NCI-H146 treated with DMSO at 0.1 percent for 48 hours (cell line): ENCODE data around the gene GRHPR.
"Not testable (repeated sequence)": the region's sequence is repeated elsewhere in the genome, so short reads cannot be mapped to it uniquely, and the experiment has no call there.

ENCODE experiments used
- DNase-seq: peaks from one replicate; lab custom pipeline; 2025; ENCODE audit not compliant: unreplicated experiment; lab: John Stamatoyannopoulos, UW

GRHPR gene

DNA sequence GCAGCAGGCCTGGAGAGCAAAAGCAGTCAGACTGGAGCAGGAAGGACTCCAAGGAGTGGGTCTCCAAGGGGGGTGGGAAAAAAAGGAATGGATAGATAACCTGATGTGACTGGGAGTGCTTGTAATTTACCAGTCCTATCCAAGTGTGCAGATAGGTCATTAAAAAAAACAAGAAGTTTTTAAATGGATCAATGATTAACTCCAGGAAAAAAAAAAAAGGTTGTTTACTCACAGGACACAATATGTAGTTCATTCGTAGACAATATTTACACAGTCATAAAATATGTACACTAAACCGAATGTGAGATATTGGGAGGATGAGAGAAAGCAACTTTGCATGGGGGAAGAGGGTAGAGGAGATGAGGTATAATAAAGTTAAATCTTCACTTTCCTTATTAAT lies 22.4 kb downstream of the GRHPR start:
- no peak for DNase-seq

DNA sequence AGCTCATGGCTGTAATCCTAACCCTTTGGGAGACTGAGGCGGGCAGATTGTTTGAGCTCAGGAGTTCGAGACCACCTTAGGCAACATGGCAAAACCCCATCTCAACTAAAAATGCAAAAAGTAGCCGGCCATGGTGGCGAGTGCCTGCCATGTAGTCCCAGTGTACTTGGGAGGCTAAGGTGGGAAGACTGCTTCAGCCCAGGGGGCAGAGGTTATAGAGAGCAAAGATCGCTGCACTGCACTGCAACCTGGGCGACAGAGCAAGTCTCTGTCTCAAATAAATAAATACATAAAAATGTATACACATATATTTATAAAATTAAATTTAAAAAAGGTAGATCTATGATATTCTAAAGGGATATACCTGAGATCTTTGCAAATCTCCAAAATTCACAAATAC lies 23.3 kb downstream of the GRHPR start:
- no peak for DNase-seq

DNA sequence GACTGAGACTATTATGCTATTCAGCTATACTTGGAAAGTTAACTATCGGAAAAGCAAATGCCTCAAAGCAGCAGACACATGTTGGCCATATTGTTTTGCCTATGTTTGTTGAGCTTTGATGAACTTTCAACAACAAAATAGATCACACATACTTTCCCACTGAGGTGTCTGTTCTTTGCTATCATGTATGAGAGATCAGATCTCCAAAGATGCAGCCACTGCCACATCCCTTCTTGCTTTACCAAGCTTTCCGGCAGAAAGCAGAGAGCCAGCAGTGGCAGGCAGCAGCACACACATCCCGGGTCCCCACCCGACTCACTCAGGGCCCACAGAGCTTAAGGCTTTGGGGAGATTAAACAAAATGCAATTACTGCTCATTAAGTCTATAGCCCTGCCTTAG lies 23.9 kb downstream of the GRHPR start:
- no peak for DNase-seq

DNA sequence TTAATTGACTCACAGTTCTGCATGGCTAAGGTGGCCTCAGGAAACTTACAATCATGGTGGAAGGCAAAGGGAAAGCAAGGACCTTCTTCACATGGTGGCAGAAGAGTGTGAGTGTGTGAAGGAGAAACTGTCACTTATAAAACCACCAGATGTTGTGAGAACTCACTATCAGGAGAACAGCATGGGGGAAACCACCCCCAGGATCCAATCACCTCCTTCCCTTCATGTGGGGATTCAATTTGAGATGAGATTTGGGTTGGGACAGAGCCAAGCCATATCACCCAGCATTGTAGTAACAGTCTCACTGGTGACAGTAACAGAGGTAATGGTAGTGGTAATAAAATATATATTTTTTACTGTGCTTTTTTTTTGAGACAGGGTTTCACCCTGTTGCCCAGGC lies 24.6 kb downstream of the GRHPR start:
- DNase-seq, result no peak

DNA sequence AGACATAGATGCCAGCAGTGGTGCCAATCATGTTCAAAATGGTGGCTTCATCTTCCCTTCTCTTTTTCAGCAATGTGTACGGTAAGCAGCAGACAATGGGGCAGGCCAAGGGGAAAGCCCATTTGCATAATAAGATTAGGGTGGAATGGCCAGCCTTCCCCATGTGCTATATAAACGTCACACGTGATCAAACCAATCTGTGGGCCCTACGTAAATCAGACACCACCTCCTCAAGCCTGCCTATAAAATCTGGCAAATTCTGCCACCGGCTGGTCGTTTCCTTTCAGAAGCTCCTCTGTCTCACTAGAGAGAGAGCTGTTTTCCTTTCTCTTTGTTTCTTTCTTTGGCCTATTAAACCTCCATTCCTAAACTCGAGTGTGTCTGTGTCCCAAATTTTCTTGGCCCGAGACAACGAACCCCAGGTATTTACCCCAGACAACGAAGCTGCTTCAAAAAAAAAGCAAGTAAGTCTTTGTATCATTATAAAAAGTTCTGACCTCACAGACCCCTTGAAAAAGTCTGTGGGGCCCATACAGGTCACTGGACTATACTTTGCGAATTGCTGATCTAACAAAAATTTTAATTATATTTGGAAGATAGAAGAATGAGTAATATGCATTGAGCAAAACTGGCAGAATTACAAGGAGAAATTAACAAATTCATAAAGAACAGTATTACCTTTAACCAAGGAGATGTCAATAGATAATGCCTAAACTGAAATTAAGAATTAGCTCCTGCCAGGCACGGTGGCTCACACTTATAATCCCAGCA lies 27.6 kb downstream of the GRHPR start:
- DNase-seq, result no peak

DNA sequence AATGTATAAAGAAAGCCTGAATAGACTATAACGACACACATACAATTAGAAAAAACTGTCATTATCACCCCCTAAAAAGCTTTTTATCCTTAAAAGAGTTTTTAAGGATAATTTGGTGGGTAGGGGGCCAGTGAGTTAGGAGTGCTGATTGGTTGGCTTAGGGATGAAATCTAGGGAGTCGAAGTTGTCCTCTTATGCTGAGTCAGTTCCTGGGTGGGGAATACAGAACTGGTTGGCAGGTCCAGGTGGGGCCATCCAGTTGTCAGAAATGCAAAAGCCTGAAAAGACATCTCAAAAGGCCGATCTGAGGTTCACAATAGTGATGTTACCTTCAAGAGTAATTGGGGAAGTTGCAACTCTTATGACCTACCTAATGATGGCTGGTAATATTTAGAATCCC lies 29.1 kb downstream of the GRHPR start:
- DNase-seq, result no peak

DNA sequence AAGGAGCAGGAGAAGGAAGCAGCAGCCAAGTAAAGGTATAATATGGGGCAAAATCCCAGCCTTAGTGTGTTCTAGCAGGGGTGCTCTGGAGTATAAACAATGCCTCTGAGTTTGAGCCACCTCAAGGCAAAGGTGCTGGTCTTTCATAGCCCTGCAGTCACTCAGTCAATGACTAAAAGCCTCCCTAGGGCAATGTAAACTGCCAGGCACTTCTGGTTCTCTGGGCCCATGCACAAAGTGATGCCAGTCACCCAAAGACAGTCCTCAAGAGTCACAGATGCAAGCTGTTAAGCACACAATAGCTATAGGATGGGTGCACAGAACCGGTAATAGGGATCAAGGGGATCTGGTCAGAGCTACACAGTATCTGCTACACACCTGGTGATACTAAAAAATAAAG lies 30.1 kb downstream of the GRHPR start:
- no peak for DNase-seq

DNA sequence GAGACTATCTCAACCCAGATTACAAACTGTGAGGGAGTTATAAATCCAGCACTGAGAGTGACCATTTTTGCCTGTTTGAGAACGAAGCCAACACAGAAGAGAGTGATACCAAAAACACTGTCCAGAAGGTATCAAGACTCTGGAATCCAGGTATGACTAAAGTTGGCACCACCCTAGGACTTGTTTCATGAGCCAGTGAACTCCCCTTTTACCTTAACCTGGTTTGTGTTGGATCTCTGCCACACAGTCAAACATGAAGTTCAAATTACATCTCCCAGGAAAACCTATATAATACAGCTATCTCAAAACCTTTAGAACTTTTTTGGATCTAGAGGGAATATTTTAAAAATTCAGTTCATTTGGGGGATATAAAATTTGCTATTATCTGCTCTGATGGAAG lies 31.3 kb downstream of the GRHPR start:
- no peak for DNase-seq

DNA sequence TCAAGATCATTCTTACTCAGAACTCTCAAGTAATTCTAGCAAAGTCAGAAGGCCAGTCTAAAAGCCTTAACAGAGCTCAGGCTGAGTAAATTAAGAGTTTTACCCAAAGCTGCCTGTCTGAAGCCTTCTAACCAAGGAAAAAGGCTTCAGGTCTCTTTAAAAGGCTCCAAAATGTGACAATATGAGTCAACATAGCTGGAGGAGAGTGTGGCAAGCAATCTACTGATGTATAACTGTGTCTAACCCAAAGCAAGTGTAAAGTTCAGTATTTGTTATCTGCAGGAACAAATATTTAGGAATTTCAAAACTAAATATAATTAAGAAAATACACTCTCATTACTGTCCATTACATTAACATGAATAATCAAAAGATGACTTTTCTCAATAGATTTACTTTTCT lies 31.7 kb downstream of the GRHPR start:
- DNase-seq, result no peak

DNA sequence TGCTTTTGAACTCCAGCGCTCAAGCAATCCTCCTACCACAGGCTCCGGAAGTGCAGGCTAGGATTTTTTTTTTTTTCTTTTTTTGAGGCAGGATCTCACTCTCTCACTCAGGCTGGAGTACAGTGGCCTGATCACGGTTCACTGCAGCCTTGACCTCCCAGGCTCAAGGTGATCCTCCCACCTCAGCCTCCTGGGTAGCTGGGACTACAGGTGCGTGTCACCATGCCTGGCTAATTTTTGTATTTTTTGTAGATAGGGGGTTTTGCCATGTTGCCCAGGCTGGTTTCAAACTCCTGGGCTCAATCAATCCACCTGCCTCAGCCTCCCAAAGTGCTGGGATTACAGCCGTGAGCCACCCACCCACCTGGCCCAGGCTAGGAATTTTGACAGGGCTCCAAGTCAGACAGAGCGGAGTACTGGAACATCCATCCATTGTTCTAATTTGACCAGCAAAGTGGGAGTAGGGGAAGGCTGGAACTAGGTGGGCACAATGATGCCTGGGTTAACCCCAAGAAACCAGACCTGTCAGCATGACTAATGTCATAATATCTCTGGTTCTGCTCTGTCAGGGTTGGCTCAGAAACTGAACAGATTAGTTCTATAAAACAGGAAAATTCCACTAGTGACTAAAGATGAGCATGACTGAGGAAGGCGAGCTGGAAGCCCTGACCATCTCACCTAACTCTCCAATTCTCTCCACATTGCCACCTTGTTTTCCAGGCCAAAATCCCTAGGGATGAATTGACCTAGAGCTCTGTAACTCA lies 33.6 kb downstream of the GRHPR start:
- no peak for DNase-seq

DNA sequence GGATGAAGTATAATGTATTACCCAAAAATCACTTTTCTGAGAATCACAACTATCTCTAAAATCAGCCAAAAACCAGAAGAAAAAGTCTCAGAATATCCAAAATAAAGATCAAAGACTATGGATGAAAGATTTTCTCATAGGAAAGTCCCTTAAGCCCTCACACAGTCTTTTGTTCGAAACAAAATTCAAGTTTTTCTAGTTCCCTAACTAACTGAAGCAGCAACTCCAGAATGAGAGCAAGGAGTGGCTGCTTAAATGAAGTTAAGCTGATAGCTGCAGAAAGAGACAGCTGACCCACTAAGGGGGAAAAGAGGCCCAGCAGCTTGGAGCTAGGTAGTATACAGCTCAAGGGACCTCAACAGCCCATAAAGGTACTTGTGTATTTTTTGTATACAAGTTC lies 34.3 kb downstream of the GRHPR start:
- DNase-seq, result no peak

DNA sequence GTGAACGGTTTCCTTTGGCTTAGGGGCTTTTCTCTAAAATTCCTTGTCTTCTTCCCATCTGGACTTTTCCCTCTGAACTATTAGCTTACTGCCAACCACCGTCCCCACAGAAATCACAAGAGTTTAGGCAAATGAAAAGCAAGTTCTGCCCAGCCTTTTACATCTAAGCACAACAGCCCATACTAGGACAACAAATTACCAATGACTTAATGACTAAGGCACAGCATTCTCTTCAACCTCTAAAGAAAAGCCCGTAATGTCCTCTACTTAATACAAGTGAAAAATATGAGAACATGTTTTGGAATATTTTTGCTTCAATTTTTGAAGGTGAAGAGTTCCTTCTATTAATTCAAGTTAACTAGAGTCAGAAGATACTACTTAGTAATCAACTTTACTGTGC lies 41.5 kb downstream of the GRHPR start:
- no peak for DNase-seq

DNA sequence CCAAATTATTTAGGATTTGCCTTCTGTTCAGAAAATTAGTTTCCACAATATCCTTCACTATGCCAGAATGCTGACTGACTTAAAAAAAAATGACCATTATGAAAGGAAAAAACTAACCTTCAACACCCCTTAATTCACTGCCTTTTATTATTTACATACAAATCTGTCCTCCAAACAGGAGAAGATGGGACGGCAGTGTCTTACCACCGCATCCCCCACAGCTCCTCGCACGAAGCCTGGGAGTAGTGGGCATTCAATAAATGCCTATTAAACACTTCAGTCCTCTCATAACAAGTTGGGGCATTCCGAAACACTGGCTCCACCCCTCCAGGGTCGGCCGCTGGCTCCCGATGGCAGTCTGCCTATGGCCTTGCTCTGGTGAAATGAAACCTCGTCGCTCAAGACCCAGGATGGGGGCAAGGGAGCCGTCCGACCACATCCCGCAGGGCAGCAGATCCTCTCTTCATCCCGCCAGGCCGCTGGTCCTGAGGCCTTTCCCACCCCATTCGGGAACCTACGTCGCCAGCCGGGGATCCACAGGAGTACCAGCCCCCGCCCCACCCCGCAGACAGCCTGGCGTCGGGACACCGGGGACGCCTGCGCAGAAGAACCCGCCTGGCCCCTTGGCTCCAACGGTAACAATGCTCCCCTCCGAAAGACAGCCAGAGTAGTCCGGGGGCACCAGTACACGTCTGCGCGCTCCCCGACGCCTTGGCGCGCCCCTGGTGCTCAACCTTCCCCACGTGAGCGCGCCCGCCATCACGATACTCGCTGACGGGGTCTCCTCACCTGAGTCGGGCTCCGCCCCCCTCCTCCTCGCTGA lies 42.1 kb downstream of the GRHPR start:
- no peak for DNase-seq

DNA sequence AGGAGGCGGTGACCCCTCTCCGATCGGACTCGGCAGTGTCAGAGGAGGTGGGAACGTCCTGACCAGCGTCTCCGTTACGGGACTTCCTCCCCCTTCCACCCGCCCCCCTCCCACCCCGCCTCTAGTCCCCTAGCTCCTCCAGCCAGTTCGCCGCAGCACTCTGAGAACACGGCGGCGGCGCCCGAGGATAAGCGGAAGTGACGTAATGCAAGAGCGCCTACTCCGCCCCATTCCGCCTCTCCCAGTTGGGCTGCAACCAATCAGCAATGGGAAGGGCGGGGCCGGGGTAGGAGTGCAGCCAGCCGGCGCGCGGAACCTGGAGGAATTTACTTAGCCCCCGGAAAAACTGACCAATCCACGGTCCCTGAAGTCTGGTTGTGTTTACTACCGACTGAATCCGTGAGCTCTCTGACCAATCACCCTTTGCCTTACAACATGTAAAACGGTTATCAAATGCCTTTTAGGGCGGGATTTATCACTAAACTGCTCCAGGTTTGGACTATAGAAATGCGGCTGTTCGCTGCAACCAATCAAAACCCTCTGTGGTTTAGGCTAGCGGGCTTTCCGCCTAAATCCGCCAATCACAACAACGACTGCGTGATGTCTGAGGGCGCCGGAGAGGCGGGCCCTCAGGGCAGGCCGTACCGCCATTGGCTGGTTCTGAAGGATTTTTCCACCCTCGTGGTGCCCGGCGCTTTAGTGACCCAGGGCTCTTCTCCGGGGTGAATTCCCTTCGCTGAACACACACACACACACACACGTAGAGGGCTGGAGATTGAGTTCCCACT lies 42.9 kb downstream of the GRHPR start, which contains the start of gene ZBTB5:
Gene ZBTB5 (minus strand): TSS at position 202 of the 788 bp plus-strand sequence. CDS start 22,899 bp downstream, outside the sequence.
- peak; percentile 100 for DNase-seq

DNA sequence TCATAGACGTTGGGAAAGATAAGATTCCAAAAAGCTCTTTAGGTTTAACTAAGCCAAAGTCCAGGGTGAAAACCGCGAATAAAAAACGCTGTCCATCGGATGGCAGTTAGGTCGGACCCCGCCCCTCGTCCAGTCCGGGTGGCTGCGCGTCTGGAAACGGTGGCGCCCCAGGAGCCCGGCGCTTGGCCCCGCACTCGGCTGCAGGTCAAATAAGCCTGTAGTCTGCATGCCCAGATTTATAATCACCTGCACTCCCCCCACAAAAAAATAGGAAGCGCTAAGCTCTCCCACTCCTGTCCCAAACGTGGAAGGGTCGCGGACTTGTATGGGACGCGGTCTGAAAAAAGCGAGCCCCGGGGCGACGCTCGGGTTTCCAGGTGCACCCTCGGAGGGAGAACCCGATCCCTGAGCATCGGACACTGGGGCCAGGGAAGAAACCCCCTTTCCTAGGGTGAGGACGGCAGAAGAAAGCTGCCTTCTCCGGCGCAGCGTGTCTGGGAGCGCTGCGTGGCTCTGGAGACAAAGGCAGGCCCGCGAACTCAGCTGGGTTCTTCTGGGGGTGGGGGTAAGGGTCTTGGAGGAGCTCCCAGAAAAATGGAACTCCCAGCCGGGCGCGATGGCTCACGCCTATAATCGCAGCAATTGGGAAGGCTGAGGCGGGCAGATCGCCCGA lies 43.7 kb downstream of the GRHPR start:
- peak; percentile 71 for DNase-seq

DNA sequence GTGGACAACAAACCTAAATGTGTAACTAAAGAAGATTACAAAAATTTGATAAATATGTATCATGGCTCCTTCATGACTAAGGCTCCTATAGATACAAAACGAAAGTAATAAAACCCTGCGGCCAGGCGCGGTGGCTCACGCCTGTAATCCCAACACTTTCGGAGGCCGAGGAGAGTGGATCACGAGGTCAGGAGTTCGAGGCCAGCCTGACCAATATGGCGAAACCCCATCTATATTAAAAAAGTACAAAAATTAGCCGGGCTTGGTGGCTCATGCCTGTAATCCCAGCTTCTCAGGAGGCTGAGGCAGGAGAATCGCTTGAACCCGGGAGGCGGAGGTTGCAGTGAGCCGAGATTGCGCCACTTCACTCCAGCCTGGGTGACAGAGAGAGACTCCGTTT lies 45.0 kb downstream of the GRHPR start:
- DNase-seq, result not testable (repeated sequence)

DNA sequence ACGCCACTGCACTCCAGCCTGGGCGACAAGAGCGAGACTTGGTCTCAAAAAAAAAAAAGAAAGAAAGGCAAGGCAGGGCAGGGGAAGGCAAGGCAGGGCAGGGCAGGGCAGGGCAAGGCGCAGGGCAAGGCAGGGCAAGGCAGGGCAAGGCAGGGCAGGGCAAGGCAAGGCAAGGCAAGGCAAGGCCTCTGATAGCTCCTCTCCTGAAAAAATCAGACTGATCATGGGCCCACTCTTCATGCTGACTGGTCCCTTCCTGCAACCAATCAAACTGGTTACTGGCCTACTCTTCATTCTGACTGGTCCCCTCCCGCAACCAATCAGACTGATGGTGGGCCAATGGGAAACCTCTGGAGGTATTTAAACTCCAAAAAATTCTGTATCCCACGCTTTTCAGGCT lies 46.1 kb downstream of the GRHPR start:
- no peak for DNase-seq

DNA sequence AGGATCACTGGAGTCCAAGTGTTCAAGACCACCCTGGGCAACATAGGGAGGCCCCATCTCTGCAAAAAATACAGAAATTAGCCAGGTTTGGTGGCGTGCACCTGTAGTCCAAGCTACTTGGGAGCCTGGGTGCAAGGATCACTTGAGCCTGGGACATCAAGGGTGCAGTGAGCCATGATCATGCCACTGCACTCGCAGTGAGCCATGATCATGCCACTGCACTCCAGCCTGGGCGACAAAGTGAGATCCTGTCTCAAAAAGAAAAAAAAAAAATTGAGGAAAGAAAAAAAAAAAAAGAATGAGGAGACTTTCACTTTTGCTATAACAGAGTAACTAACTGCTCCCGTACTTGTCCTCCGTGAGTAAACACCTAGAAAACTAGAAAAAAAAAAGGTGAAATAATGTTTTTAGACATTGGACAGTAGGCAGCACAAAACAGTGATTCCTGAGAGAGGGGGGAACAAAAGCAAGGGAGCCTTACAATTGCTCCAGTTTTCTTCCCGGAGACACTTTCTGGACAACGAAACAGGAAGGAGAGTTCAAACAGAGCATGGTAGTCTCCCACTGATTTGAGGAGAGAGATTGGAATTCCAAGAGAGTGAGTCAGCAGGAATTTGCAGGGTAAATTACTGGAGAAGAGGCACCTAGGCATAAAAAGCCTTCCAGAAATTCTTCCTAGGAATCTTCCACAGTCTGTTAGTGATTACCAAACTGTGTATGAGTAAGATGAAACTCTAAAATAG lies 49.6 kb downstream of the GRHPR start:
- DNase-seq, result no peak

DNA sequence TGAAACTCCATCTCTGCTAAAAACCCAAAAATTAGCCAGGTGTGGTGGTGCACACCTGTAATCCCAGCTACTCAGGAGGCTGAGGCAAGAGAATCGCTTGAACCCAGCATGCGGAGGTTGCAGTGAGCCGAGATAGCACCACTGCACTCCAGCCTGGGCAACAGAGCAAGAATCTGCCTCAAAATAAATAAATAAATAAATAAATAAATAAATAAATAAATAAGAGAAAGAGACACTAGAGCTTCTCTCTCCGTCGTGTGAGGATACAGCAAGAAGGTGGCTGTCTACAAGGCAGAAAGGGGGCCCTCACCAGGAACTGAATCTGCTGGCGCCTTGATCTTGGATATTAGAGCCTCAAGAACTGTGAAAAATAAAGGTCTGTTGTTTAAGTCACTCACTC lies 51.5 kb downstream of the GRHPR start:
- not testable (repeated sequence) for DNase-seq

DNA sequence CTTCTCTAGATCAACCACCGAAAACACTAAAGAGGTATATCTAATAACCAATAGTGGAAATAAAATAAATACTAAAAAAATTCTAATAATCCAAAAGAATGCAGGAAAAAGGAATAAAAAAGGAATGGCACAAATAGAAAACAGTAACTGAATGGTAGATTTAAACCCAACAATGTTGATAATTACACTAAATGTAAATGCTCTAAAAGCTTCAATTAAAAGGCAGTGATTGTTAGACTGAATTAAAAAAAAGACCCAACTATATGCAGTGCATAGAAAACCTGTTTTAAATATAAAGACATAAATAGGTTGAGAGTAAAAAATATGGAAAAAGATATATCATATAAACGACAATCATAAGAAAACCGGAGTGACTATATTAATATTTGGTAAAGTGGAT lies 51.9 kb downstream of the GRHPR start:
- no peak for DNase-seq
